Stomach (tissue), 4 donors: Measurements from ENCODE around the gene ZDHHC5.

Experiments used
- CTCF ChIP-seq, 7 experiments: fragments of 450-650 bp in 4 of 7; fragments of 200-600 bp in 3 of 7; sonication (generic) in 3 of 7; IDR thresholded peaks; one replicate each; pipeline ENCODE4 v1.5.1; 2016 to 2019; ENCODE audit warnings: antibody characterized with exemption in 7 of 7, control low read depth in 2 of 7, mild to moderate bottlenecking in 1 of 7
- EP300 ChIP-seq: sonication (generic); formaldehyde crosslinking; IDR thresholded peaks from one replicate; pipeline ENCODE4 v1.6.1; 2017; ENCODE audit warnings: antibody characterized with exemption
- POLR2A ChIP-seq, 4 donors: fragments of 450-650 bp; IDR thresholded peaks; one replicate each; pipeline ENCODE4 v1.6.1; 2016; ENCODE audit warnings: antibody characterized with exemption in 4 of 4, control low read depth in 2 of 4, mild to moderate bottlenecking in 1 of 4, moderate library complexity in 1 of 4
- POLR2AphosphoS5 ChIP-seq, 3 donors: sonication (generic); formaldehyde crosslinking; IDR thresholded peaks; one replicate each; pipeline ENCODE4 v1.6.1; 2016; ENCODE audit warnings: antibody characterized with exemption in 3 of 3

- TF ChIP-seq CTCF (IDR thresholded peaks at IDR 0.05) (no peak), POLR2A (IDR thresholded peaks at IDR 0.05) (no peak), EP300 (no peak), POLR2AphosphoS5 (IDR thresholded peaks at IDR 0.05) (no peak)
Measured at GRCh38 chr11:57679396-57679795, 11.5 kb downstream of the ZDHHC5 start.
